Spleen (tissue), 7 donors: Measurements from ENCODE around the gene JAGN1.
"Not testable (repeated sequence)": the region's sequence is repeated elsewhere in the genome, so short reads cannot be mapped to it uniquely, and the experiment has no call there.

Experiments
- CTCF ChIP-seq, 11 experiments: fragments of 200-600 bp in 7 of 11; fragments of 450-650 bp in 4 of 11; sonication (generic) in 4 of 11; IDR thresholded peaks in 8 of 11; conservative IDR thresholded peaks in 3 of 11; 1 replicate in 7 of 11; 2 replicates in 4 of 11; pipeline versions ENCODE4 v1.4.0 to v1.8.0; 2016 to 2021; ENCODE audit warnings: antibody characterized with exemption in 11 of 11, inconsistent platforms in 4 of 11, mild to moderate bottlenecking in 1 of 11
- POLR2A ChIP-seq, 3 donors: fragments of 450-650 bp; IDR thresholded peaks; one replicate each; pipeline ENCODE4 v1.5.1; 2017; ENCODE audit warnings: antibody characterized with exemption in 3 of 3, mild to moderate bottlenecking in 1 of 3
- POLR2AphosphoS5 ChIP-seq, 3 donors: sonication (generic); formaldehyde crosslinking; IDR thresholded peaks; one replicate each; pipeline ENCODE4 v1.5.1; 2017; ENCODE audit warnings: antibody characterized with exemption in 3 of 3
- donor health status: DM: no; HTN: no; CAD: no; lungs with moderate emphysema.
- donor health status: DM: no; HTN: no; CAD: no.
- donor health status: DM: no; HTN: no; CAD: no.

- not testable (repeated sequence) for TF ChIP-seq POLR2AphosphoS5 (IDR thresholded peaks at IDR 0.05); POLR2A (IDR thresholded peaks at IDR 0.05); CTCF (IDR thresholded peaks at IDR 0.05 in 8 of 11, conservative IDR thresholded peaks at IDR 0.05 in 3 of 11)
These were observed 5.3 kb downstream of the JAGN1 start for GRCh38 chr3:9895715-9896114.
